NCI-H1092 treated with DMSO at 0.1 percent for 48 hours (cell line): ENCODE results near the gene NRIP1.

Experiments used
- DNase-seq: peaks from one replicate; lab custom pipeline; 2025; lab: John Stamatoyannopoulos, UW

The NRIP1 gene

GRCh38 chr21:15006594-15007230 is 58.1 kb downstream of the NRIP1 start:
- DNase-seq = no peak

GRCh38 chr21:15005391-15005790 is 59.4 kb downstream of the NRIP1 start:
- DNase-seq = no peak

DNA sequence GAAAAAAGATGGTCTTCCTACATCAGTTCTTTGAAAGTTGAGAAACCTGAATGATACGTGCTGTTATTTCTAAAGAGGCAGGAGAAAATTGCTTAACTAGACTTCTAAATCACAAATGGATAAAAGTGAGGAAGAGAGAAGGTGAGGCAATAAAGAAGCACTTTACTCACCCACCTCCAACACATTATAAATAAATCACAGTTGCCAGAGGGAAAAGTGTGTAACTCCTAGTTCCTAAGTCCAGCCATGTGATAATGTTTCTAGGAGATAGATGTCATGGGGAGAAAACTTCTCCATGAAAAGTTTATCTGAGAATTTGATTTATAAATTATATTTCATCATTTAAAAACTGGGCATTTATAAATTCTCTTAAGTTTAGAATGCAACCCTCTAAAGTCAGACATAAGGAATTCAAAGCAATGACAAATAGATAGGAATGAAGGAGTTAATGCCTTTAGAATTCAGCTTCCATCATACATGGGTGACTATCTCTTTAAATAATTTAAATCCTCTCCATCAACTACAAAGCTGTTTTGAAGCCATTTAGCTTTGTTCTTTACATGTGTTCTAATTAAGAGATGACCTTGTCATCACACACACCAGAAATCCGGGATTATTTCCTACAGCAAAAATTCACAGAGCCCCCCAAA is 60.0 kb downstream of the NRIP1 start:
- DNase-seq = no peak

DNA sequence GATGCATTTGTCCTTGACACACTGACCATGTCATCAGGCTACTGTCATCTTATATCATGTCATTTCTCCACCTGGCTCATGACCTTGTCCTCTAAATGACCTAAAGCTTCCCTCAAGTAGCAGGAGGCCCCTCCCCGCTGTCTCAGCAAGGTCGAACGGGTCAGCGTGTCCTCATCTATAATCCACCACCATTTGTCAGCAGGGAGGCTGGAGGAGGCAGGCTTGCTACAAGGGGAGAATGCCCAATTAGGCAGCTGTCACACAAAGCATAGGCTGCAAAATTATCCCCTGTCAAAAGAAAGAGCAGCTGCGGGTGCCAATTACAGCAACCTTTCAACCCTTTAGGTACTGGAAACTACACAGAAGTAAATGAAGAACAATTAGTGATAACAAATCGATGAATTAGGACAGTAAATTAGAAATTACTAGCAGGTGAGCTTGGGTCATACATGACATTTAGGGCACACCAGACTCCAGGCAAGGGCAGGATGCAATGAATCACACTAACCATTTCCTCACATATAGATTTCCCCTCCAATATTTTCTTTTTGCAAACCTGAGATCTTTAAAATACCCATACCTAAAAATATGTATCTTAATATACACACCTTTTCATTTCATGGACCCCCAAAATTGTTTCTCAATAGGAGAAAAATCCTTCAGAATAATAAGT is 61.2 kb downstream of the NRIP1 start:
- DNase-seq = peak; percentile 82

GRCh38 chr21:15001857-15002606 is 62.8 kb downstream of the NRIP1 start:
- DNase-seq = peak; percentile 60

DNA sequence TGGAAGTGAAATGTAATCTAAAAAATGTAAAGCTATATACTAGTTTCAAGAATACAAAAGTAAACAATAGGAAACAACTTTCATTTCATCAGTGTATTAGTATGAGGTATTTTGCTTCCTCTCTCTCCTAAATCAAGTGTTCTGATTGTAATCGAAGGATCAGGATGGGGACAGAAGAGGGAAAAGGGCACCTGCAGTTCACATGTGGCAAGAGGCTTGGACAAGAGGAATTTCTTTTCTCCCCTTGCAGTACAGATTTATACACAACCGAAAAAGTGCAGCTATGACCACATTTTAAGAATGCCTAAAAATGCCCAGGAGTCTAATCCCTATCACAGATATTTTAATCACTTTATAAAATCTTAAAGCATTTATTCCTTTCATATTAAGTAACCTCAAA is 63.7 kb downstream of the NRIP1 start:
- DNase-seq = no peak

DNA sequence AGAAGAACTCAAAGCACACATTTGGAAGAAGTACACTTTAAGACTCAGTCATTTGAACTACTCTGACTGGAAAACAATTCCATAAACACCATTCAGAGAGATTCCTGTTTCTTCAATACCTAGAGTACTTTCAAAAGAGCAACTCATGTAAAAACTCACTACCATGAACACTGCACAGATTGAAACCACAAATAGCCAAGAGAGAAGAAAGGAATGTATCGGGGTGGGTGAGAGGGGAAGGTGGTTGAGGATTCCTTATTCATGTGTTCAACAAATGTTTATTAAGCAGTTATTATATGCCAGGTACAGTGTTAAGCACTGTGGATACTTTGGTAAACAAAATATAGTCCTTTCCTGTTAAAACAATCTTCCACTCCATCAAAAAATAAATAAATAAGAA is 64.7 kb downstream of the NRIP1 start:
- DNase-seq = no peak

DNA sequence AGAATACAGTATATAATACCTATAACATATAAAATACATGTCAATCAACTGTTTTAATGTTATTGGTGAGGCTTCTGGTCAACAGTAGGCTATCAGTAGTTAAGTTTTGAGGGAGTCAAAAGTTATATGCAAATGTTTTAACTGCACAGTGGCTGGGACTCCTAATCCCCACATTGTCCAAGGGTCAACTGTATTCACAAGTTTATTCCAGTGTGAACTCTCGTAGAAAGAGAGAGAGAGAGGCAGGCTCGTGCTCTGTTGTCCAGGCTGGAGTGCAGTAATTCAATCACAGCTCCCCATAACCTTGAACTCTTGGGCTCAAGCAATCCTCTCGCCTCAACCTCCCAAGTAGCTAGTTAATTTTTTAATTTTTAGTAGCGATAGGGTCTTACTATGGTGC is 66.0 kb downstream of the NRIP1 start:
- no peak for DNase-seq

DNA sequence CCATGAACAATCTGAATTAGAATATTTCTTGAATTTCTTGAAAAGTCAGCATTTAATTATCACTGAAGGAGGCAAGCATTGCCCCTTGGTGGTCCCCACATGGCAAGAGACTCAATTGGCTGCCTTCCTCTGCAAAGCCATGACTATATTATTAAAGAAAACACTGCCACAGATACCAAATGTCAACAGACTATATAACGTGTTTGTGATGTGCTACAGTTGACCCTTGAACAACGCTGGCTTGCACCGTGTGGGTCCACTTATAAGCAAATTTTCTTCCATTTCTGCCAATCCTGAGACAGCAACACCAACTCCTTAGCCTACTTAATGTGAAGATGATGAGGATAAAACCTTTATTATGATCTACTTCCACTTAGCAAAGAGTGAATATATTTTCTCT is 66.5 kb downstream of the NRIP1 start:
- DNase-seq = no peak

DNA sequence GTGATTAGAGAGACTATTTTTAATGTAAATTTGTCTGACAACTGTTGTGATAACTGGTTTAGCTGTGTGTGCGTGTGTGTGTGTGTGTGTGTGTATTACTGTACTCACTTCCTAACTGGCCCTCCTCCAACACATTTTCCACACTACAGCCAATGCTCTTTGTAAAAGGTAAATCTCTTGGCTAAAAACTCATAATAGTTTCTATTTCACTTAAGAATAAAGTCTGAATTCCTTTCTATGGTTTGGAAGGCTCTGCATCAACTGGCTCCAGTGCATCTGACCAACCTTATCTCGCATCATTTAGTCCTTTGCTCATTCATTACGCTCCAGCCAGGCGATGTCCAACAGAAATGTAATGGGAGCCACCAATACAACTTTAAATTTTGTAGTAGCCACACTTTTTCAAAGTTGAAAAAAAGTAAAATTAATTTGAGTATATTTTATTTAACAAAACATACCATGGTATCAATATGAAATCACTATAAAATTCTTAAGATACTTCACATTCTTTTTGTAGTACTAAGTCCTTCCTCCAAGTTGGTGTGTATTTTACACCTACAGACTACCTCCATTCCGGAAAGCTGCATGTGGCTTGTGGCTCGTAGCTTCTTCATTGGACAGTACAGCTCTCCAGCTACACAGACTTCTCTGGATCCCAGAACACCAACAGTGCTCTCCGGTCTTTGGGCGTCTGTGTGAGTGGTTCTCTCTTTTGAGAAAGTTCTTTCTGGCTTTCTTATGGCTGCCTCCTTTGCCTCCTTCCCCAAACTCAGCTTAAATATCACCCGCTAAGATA is 68.9 kb downstream of the NRIP1 start:
- DNase-seq = no peak

GRCh38 chr21:14995226-14995625 is 69.6 kb downstream of the NRIP1 start:
- DNase-seq = no peak

DNA sequence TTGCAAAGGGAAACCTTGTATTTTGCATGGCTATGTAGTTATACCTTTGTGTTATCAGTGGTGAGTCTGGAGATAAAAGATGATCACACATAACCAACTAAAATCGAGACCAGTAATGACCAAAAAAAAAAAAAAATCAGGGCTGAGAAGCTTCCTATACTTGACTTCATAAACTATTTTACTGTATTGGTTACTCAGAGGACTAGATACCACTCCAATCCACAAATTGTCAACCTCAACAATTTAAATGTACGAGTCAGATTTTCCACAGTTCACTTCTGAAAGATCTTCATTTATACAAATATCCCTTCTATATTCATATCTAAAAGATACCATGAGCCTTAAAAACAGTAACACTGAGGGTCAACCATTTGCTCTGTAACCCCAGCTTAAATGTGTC is 71.7 kb downstream of the NRIP1 start:
- DNase-seq = no peak

DNA sequence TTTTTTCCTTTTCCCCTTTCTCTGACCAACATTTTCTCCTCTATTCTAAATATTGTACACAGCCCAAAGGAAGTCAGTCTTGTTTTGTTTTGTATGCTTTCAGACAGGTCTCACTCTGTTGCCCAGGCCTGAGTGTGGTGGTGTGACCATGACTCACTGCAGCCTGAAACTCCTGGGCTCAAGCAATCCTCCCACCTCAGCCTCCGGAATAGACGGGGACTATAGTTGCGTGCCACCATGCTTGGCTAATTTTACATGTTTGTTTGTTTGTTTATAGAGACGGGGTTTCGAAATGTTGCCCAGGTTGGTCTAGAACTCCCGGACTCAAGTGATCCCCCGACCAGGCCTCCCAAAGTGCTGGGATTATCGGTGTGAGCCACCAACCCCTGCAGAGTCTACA is 72.8 kb downstream of the NRIP1 start:
- no peak for DNase-seq

- DNase-seq = no peak
Observed at GRCh38 chr21:14989359-14989758, 75.4 kb downstream of the NRIP1 start.

- DNase-seq = no peak
Observed at GRCh38 chr21:14988760-14989159, 76.0 kb downstream of the NRIP1 start.

GRCh38 chr21:14987370-14988170 is 77.2 kb downstream of the NRIP1 start:
- DNase-seq = no peak

DNA sequence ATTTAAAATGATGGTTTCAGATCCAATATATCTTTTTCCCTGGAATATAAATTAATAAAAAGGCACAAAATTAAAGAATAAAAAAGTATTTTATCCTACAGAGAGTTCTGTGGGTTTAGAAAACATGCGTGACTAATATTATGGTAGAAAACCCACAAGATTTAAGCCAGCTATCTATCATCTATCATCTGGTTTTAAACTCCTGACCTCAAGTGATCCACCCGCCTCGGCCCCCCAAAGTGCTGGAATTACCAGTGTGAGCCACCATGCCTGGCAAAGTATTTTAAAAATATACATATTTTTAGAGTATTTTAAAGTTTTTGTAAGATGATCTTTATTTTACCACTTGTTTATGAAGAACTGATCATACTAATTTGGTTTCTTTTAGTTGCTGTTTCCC is 79.5 kb downstream of the NRIP1 start:
- DNase-seq = no peak

GRCh38 chr21:14982336-14982735 is 82.5 kb downstream of the NRIP1 start:
- DNase-seq = no peak

GRCh38 chr21:14981246-14981645 is 83.6 kb downstream of the NRIP1 start:
- no peak for DNase-seq

- no peak for DNase-seq
Observed at GRCh38 chr21:14979264-14979663, 85.5 kb downstream of the NRIP1 start.

GRCh38 chr21:14977814-14978213 is 87.0 kb downstream of the NRIP1 start:
- peak; percentile 22 for DNase-seq
